H9 (cell line): ENCODE results near the gene UBP1. TPM values are rescaled to one million over a fixed set of nuclear protein-coding genes. Genes with fewer than 3 reads are reported as not detected.

Source experiments
- DNase-seq: peaks from one replicate; pipeline ENCODE4 v3.0.0-alpha.2; 2017
- H2AFZ ChIP-seq: one replicate; pipeline ENCODE4 v1.6.1; 2013; ENCODE audit warnings: mild to moderate bottlenecking, low read length, control low read depth, moderate library complexity
- H2AK5ac ChIP-seq: 2 replicates; pipeline ENCODE4 v1.6.1; 2013; ENCODE audit warnings: low read length, control low read depth, mixed read lengths; ENCODE audit not compliant: insufficient read length
- H2BK120ac ChIP-seq: one replicate; pipeline ENCODE4 v1.6.1; 2013; ENCODE audit warnings: low read depth, mild to moderate bottlenecking, low read length, control low read depth, inconsistent platforms; ENCODE audit not compliant: poor library complexity, severe bottlenecking
- H2BK12ac ChIP-seq: 2 replicates; pipeline ENCODE4 v1.6.1; 2013; ENCODE audit warnings: low read length, control low read depth, mixed read lengths, low read depth; ENCODE audit not compliant: insufficient read length
- H2BK15ac ChIP-seq: 2 replicates; pipeline ENCODE4 v1.6.1; 2013; ENCODE audit warnings: low read depth, low read length, control low read depth
- H2BK20ac ChIP-seq: one replicate; pipeline ENCODE4 v1.6.1; 2013; ENCODE audit warnings: low read depth, mild to moderate bottlenecking, low read length, control low read depth, inconsistent platforms; ENCODE audit not compliant: poor library complexity, severe bottlenecking
- H2BK5ac ChIP-seq: 2 replicates; pipeline ENCODE4 v1.6.1; 2013; ENCODE audit warnings: low read length, control low read depth, mixed read lengths; ENCODE audit not compliant: insufficient read length
- H3K14ac ChIP-seq: 2 replicates; pipeline ENCODE4 v1.6.1; 2013; ENCODE audit warnings: low read length, control low read depth; ENCODE audit not compliant: insufficient read depth
- H3K18ac ChIP-seq: 2 replicates; pipeline ENCODE4 v1.6.1; 2013; ENCODE audit warnings: low read depth, mild to moderate bottlenecking, mixed read lengths, low read length, control low read depth; ENCODE audit not compliant: insufficient read length
- H3K23ac ChIP-seq: 2 replicates; pipeline ENCODE4 v1.6.1; 2013; ENCODE audit warnings: low read length, control low read depth, mixed read lengths, low read depth; ENCODE audit not compliant: insufficient read length
- H3K23me2 ChIP-seq: 2 replicates; pipeline ENCODE4 v1.6.1; 2013; ENCODE audit warnings: low read depth, mild to moderate bottlenecking, mixed read lengths, low read length, control low read depth; ENCODE audit not compliant: insufficient read length, poor library complexity, severe bottlenecking
- H3K27ac ChIP-seq: 2 replicates; pipeline ENCODE4 v1.5.1; 2013; ENCODE audit warnings: low read length, control low read depth, mixed read lengths, low read depth; ENCODE audit not compliant: insufficient read length
- H3K27me3 ChIP-seq: 2 replicates; pipeline ENCODE4 v1.6.1; 2013; ENCODE audit warnings: low read length, control low read depth, inconsistent platforms; ENCODE audit not compliant: insufficient read depth
- H3K4ac ChIP-seq: 2 replicates; pipeline ENCODE4 v1.6.1; 2013; ENCODE audit warnings: low read depth, mild to moderate bottlenecking, control low read depth, inconsistent platforms, low read length, moderate library complexity
- H3K4me1 ChIP-seq: 2 replicates; pipeline ENCODE4 v1.6.1; 2013; ENCODE audit warnings: low read length, control low read depth, inconsistent platforms; ENCODE audit not compliant: insufficient read depth
- H3K4me2 ChIP-seq: 2 replicates; pipeline ENCODE4 v1.6.1; 2013; ENCODE audit warnings: low read length, control low read depth, mixed read lengths; ENCODE audit not compliant: insufficient read length, insufficient read depth
- H3K56ac ChIP-seq: 2 replicates; pipeline ENCODE4 v1.6.1; 2013; ENCODE audit warnings: low read depth, mild to moderate bottlenecking, mixed read lengths, low read length, control low read depth; ENCODE audit not compliant: insufficient read length
- H3K79me1 ChIP-seq: 2 replicates; pipeline ENCODE4 v1.6.1; 2013; ENCODE audit warnings: low read depth, mild to moderate bottlenecking, moderate library complexity, low read length, control low read depth, inconsistent platforms; ENCODE audit not compliant: insufficient read depth, poor library complexity, severe bottlenecking
- H3K79me2 ChIP-seq: 2 replicates; pipeline ENCODE4 v1.6.1; 2013; ENCODE audit warnings: low read length, control low read depth, inconsistent platforms; ENCODE audit not compliant: insufficient read depth
- H3K9ac ChIP-seq: 2 replicates; pipeline ENCODE4 v1.6.1; 2013; ENCODE audit warnings: low read length, control low read depth, mixed read lengths; ENCODE audit not compliant: insufficient read length; ENCODE audit errors: extremely low read depth
- H3K9me3 ChIP-seq: one replicate; pipeline ENCODE4 v1.6.1; 2013; ENCODE audit warnings: low read depth, low read length, inconsistent platforms; ENCODE audit not compliant: control insufficient read depth
- H3T11ph ChIP-seq: one replicate; pipeline ENCODE4 v1.6.1; 2013; ENCODE audit warnings: mild to moderate bottlenecking, low read length, control low read depth, inconsistent platforms
- H4K20me1 ChIP-seq: one replicate; pipeline ENCODE4 v1.6.1; 2013; ENCODE audit not compliant: control insufficient read depth, insufficient read length, insufficient read depth
- H4K5ac ChIP-seq: 2 replicates; pipeline ENCODE4 v1.6.1; 2013; ENCODE audit warnings: low read depth, mild to moderate bottlenecking, mixed read lengths, low read length, control low read depth; ENCODE audit not compliant: insufficient read length
- H4K8ac ChIP-seq: replicated peaks from 2 replicates; pipeline ENCODE4 v1.6.1; 2013; ENCODE audit warnings: low read length, control low read depth, mixed read lengths, low read depth; ENCODE audit not compliant: insufficient read length
- H4K91ac ChIP-seq: 2 replicates; pipeline ENCODE4 v1.6.1; 2013; ENCODE audit warnings: low read depth, mild to moderate bottlenecking, moderate library complexity, mixed read lengths, low read length, control low read depth; ENCODE audit not compliant: insufficient read length
- H3K27ac Mint-ChIP-seq, 3 experiments: 2 replicates in 2 of 3; 3 replicates in 1 of 3; pipeline ENCODE4 v1.8.0; 2020 to 2021; ENCODE audit warnings: mixed read lengths in 3 of 3, mild to moderate bottlenecking in 1 of 3, moderate library complexity in 1 of 3
- H3K27me3 Mint-ChIP-seq: 2 replicates; pipeline ENCODE4 v1.8.0; 2021; ENCODE audit warnings: low read depth, mild to moderate bottlenecking, moderate library complexity, mixed read lengths
- H3K36me3 Mint-ChIP-seq, 3 experiments: 2 replicates in 2 of 3; 3 replicates in 1 of 3; pipeline ENCODE4 v1.8.0; 2020 to 2021; ENCODE audit warnings: low read depth in 3 of 3, mixed read lengths in 3 of 3; ENCODE audit not compliant: insufficient read depth in 1 of 3
- H3K4me1 Mint-ChIP-seq, 2 experiments: 2 replicates each; pipeline ENCODE4 v1.8.0; 2020; ENCODE audit warnings: mixed read lengths in 2 of 2
- H3K4me3 Mint-ChIP-seq, 2 experiments: 2 replicates in 1 of 2; 3 replicates in 1 of 2; pipeline ENCODE4 v1.8.0; 2020 to 2021; ENCODE audit warnings: mild to moderate bottlenecking in 2 of 2, mixed read lengths in 2 of 2, moderate library complexity in 1 of 2
- H3K9me3 Mint-ChIP-seq, 2 experiments: 2 replicates in 1 of 2; 3 replicates in 1 of 2; pipeline ENCODE4 v1.8.0; 2020; ENCODE audit warnings: mild to moderate bottlenecking in 2 of 2, mixed read lengths in 2 of 2, moderate library complexity in 1 of 2
- WGBS: extraction: QIAGEN DNeasy Blood & Tissue Kit; methylation state at CpG from one replicate; pipeline ENCODE4 v1.1.7; 2013; ENCODE audit warnings: missing lambda C conversion rate, low lambda C conversion rate, mixed read lengths; ENCODE audit not compliant: insufficient read length; ENCODE audit errors: extremely low coverage; 5-methylcytosine and 5-hydroxymethylcytosine counted together
- total RNA-seq: library from RNA; stranded (reverse); gene quantifications from 2 replicates; pipeline ENCODE4 v1.2.1, GENCODE V29; 2021
- TF ChIP-seq, protein P1 (sequence below): fragments of 200-600 bp; sonication (generic); conservative IDR thresholded peaks from 3 replicates; pipeline ENCODE4 v1.8.0; 2021; ENCODE audit warnings: antibody characterized with exemption, mild to moderate bottlenecking

The UBP1 gene
- total RNA-seq, 1 experiment from 2014 or later = 103 TPM

DNA sequence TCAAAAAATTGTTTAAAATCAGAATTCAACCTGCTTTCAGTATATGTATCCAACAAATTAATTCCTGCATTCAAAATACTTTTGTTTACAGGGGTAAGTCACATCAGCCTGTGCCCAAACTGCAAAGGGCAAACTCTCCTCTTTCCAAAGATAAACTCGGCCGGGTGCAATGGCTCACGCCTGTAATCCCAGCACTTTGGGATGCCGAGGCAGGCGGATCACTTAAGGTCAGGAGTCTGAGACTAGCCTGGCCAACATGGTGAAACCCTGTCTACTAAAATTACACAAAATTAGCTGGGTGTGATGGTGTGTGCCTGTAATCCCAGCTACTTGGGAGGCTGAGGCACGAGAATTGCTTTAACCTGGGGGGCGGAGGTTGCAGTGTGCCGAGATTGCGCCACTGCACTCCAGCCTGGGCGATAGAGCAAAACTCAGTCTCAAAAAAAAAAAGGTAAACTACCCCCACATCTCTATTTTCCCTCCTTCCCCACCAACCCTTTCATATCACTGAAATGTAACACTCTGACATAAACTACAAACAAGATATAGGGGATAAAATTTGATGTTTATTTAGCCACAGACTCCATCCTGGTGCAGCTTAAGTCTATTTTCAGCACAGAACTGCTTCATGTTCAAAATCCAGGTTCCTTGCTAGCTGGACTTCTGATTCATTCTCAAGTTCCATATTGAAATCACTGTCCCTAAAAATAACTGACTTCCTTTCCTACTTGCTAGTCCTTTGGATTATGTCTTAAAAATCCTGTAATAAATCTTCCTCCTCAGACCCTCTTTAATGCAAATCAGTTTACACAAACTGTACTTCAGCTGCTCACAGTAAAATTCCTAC lies 15.4 kb downstream of the UBP1 start:
- H3K27me3 ChIP-seq = no peaks in the 10 kb centered on the region
- H4K20me1 ChIP-seq = no peaks in the 10 kb centered on the region
- H3K79me2 ChIP-seq = peaks cover 21% of the 10 kb centered on the region; the same call in 1 of the 2 replicates
- Mint-ChIP-seq H3K4me3 (peak overlapping the region in 1 of 2 experiments; percentile 29; a peak in 2 of 5 replicates), H3K9me3 (no peaks in the 10 kb centered on the region), H3K36me3 (peaks cover 39 to 47% (median 45%) of the 10 kb centered on the region in 3 experiments; a peak in 6 of 7 replicates), H3K4me1 (peaks cover 51 to 54% of the 10 kb centered on the region in 2 experiments), H3K27ac (peak overlapping the region in 2 of 3 experiments; percentile 18 to 22; a peak in 1 of 7 replicates), H3K27me3 (no peaks in the 10 kb centered on the region)
- no peak overlapping the region for H3K18ac ChIP-seq
- H3K79me1 ChIP-seq = peaks cover 9% of the 10 kb centered on the region
- H3K4me1 ChIP-seq = peaks cover 13% of the 10 kb centered on the region
- H3K56ac ChIP-seq = no peak overlapping the region
- no peaks in the 10 kb centered on the region for H3K23me2 ChIP-seq
- H3K4me2 ChIP-seq = no peak overlapping the region
- H3K9me3 ChIP-seq = no peaks in the 10 kb centered on the region
- no CpG with 5 or more reads among the region's 10 CpGs for WGBS
- H3T11ph ChIP-seq = no peak overlapping the region
- H2AFZ ChIP-seq = no peak overlapping the region
- no peak overlapping the region for H4K91ac ChIP-seq
- H2BK20ac ChIP-seq = no peak overlapping the region
- H3K4ac ChIP-seq = no peak overlapping the region
- no peak overlapping the region for H2AK5ac ChIP-seq
- no peak overlapping the region for H4K5ac ChIP-seq
- H2BK5ac ChIP-seq = no peak overlapping the region
- no peak overlapping the region for H3K14ac ChIP-seq
- no peak overlapping the region for H3K9ac ChIP-seq
- H2BK120ac ChIP-seq = no peak overlapping the region
- H3K23ac ChIP-seq = no peak overlapping the region
- no peak overlapping the region for H2BK15ac ChIP-seq
- H2BK12ac ChIP-seq = no peak overlapping the region
- TF ChIP-seq, protein P1, sequence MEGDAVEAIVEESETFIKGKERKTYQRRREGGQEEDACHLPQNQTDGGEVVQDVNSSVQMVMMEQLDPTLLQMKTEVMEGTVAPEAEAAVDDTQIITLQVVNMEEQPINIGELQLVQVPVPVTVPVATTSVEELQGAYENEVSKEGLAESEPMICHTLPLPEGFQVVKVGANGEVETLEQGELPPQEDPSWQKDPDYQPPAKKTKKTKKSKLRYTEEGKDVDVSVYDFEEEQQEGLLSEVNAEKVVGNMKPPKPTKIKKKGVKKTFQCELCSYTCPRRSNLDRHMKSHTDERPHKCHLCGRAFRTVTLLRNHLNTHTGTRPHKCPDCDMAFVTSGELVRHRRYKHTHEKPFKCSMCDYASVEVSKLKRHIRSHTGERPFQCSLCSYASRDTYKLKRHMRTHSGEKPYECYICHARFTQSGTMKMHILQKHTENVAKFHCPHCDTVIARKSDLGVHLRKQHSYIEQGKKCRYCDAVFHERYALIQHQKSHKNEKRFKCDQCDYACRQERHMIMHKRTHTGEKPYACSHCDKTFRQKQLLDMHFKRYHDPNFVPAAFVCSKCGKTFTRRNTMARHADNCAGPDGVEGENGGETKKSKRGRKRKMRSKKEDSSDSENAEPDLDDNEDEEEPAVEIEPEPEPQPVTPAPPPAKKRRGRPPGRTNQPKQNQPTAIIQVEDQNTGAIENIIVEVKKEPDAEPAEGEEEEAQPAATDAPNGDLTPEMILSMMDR = no peak
- H4K8ac ChIP-seq = no peak overlapping the region
- DNase-seq = no peak
- H3K27ac ChIP-seq = no peak overlapping the region
